ENCODE results near the gene IFRD2. TPM values are rescaled to one million over a fixed set of nuclear protein-coding genes. Genes with fewer than 3 reads are reported as not detected.
"Not testable (repeated sequence)": the region's sequence is repeated elsewhere in the genome, so short reads cannot be mapped to it uniquely, and the experiment has no call there.

IFRD2 gene
- total RNA-seq, 1 donor from 2014 or later, result 37.3 TPM

DNA sequence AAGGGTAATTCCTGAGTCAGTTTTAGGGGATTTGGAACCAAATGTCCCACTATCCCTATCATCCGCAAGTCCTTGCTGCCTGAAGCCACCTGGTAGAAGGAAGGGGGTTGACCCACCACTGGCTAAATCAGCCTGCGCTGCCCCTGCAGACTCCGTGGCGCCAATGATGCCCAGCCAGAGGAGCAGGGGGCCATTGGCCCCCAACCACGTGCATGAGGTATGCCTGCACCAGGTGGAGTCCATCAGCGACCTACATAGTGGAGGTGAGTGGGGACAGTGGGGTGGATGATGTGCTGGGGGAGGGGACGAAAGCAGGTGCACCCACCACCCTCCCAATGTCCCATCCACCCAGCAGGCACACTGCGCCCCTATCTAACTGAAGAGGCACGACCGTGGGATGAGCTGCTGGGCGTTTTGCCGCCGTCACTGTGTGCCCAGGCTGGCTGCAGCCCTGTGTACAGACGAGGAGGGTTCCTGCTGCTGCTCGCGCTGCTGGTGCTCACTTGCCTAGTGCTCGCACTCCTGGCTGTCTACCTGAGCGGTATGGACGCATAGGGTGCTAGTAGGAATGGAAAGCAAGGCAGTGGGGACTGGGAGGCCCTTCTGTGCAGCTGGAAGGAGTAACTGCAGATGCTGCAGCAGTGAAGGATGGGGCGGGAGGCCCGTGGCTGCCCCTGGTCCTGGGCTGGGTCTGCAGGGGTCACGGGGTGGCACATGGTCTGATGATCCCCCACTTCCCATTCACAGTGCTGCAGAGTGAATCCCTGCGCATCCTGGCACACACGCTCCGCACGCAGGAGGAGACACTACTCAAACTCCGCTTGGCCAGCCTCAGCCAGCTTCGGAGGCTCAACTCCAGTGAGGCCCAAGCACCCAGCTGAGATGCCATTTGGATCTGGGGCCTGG, 5.7 kb downstream of the IFRD2 start:
- Histone ChIP-seq H3K9me3 (no peaks in the 10 kb centered on the region), H3K4me1 (peaks cover 14% of the 10 kb centered on the region), H3K36me3 (peaks cover 0 to 41% of the 10 kb centered on the region in 2 donors), H3K27me3 (no peaks in the 10 kb centered on the region), H3K27ac (no peak overlapping the region), H3K4me3 (no peak overlapping the region)
- TF ChIP-seq POLR2A (IDR thresholded peaks at IDR 0.05) (no peak), CTCF (IDR thresholded peaks at IDR 0.05) (no peak), POLR2AphosphoS5 (IDR thresholded peaks at IDR 0.05; ENCODE audit: insufficient read depth in 1 of 2, low read depth in 1 of 2) (no peak)
- intact Hi-C loops (cut with DNase I), result no loop called here
- DNase-seq (ENCODE audit: extremely low spot score in 2 of 2), result no peak

GRCh38 chr3:50284121-50284520, 8.1 kb downstream of the IFRD2 start:
- H3K27ac ChIP-seq; DNase-seq (ENCODE audit: extremely low spot score in 2 of 2); H3K4me3 ChIP-seq; intact Hi-C loops (cut with DNase I); H3K4me1 ChIP-seq; H3K27me3 ChIP-seq; H3K9me3 ChIP-seq: not testable (repeated sequence)
- H3K36me3 ChIP-seq, result peaks cover 0 to 28% of the 10 kb centered on the region in 2 donors

- no peak for TF ChIP-seq POLR2AphosphoS5 (IDR thresholded peaks at IDR 0.05; ENCODE audit: insufficient read depth in 1 of 2, low read depth in 1 of 2)
- no peak for TF ChIP-seq CTCF (IDR thresholded peaks at IDR 0.05)
- TF ChIP-seq POLR2A (IDR thresholded peaks at IDR 0.05), result no peak
- Histone ChIP-seq H3K4me3 (no peak overlapping the region), H3K4me1 (peaks cover 4% of the 10 kb centered on the region), H3K36me3 (no peaks in the 10 kb centered on the region), H3K27me3 (no peaks in the 10 kb centered on the region), H3K9me3 (no peaks in the 10 kb centered on the region), H3K27ac (no peak overlapping the region)
- DNase-seq (ENCODE audit: extremely low spot score in 2 of 2), result no peak
- intact Hi-C loops (cut with DNase I), result loop anchor here (10.0 kb wide), 1 partner anchor 155 kb away; no protein-coding TSS in a partner anchor
Observed at GRCh38 chr3:50279255-50280016, 12.8 kb downstream of the IFRD2 start.

GRCh38 chr3:50278880-50279224, 13.4 kb downstream of the IFRD2 start, which contains the start of gene LSMEM2:
Gene LSMEM2 (plus strand): TSS chr3:50279087. CDS start chr3:50279114, 27 bp downstream.
- no peak within 1 kb of the TSS for H3K4me3 ChIP-seq
- no peaks in the 10 kb centered on the region for H3K36me3 ChIP-seq
- no peak for TF ChIP-seq POLR2A (IDR thresholded peaks at IDR 0.05)
- TF ChIP-seq CTCF (IDR thresholded peaks at IDR 0.05), result no peak
- H3K4me1 ChIP-seq, result peaks cover 10% of the 10 kb centered on the region
- H3K27me3 ChIP-seq, result no peaks in the 10 kb centered on the region
- no peak for DNase-seq (ENCODE audit: extremely low spot score in 2 of 2)
- no peaks in the 10 kb centered on the region for H3K9me3 ChIP-seq
- intact Hi-C loops (cut with DNase I), result loop anchor here (10.0 kb wide), 1 partner anchor 154 kb away; no protein-coding TSS in a partner anchor
- no peak within 1 kb of the TSS for H3K27ac ChIP-seq

DNA sequence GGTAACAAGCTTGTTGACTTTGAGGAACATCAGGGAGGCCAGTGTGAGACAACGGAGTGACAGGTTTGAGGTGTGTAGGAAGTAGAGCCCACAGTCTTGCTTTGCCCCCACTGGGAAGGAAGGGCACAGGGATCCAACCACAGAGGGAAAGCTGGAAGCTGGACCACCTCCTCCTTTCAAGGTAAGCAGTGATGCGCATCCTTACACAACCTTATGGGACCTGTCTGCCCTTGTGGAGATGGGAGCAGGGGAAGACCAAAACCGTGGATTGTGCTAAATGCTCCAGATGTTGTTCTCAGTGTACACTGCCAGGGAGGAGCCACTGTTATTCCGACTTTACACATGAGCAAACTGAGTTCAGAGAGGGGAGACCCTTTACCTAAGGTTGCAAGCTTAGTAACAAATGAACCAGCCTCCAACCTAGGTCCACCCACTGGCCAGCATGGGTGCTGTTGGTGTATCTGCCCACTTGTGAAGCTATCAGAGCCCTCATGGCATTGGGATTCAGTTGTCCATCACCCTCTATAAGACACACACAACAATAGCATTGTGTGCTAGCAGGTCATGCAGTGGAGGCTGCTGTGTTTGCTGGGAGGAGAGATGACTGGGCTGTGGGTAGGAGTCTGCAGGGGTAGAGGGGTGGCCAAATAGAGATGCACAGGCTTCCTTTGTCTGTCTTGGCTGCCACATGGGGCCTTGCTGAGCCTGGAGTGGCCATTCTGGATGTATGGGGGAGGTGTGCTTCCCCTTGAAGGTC, 13.9 kb downstream of the IFRD2 start:
- DNase-seq (ENCODE audit: extremely low spot score in 2 of 2), result no peak
- H3K27ac ChIP-seq, result no peak overlapping the region
- no peaks in the 10 kb centered on the region for H3K9me3 ChIP-seq
- TF ChIP-seq CTCF (IDR thresholded peaks at IDR 0.05), result no peak
- no peak for TF ChIP-seq POLR2A (IDR thresholded peaks at IDR 0.05)
- no peak for TF ChIP-seq POLR2AphosphoS5 (IDR thresholded peaks at IDR 0.05; ENCODE audit: insufficient read depth in 1 of 2, low read depth in 1 of 2)
- H3K4me3 ChIP-seq, result no peak overlapping the region
- intact Hi-C loops (cut with DNase I), result loop anchor here (10.0 kb wide), 1 partner anchor 154 kb away; no protein-coding TSS in a partner anchor
- peaks cover 15% of the 10 kb centered on the region for H3K4me1 ChIP-seq
- H3K27me3 ChIP-seq, result no peaks in the 10 kb centered on the region
- H3K36me3 ChIP-seq, result no peaks in the 10 kb centered on the region

Measured in vagina (tissue), 2 donors.